ENCODE results near the gene NT5DC3. TPM values are rescaled to one million over a fixed set of nuclear protein-coding genes. Genes with fewer than 3 reads are reported as not detected.

Gene NT5DC3
- total and polyA plus RNA-seq, 4 donors, result 1.3 to 9.0 (median 4.4) TPM

- no peaks in the 10 kb centered on the region for H3K27me3 ChIP-seq (ENCODE audit: control insufficient read depth in 4 of 4, insufficient read depth in 4 of 4, low read length in 3 of 4)
- H3K4me3 ChIP-seq (ENCODE audit: low read depth in 1 of 3, low read length in 3 of 3), result no peak overlapping the region
- WGBS, result 83% methylated on average over 1 of the region's 1 CpG
- no peak for TF ChIP-seq FOXA2 (IDR thresholded peaks at IDR 0.05)
- TF ChIP-seq EGR1 (IDR thresholded peaks at IDR 0.05; ENCODE audit: low read depth in 2 of 2), result no peak
- TF ChIP-seq REST (IDR thresholded peaks at IDR 0.05), result no peak
- no peak for TF ChIP-seq HNF4A (conservative IDR thresholded peaks at IDR 0.05)
- TF ChIP-seq JUND (IDR thresholded peaks at IDR 0.05), result no peak
- TF ChIP-seq RAD21 (IDR thresholded peaks at IDR 0.05), result no peak
- TF ChIP-seq YY1 (IDR thresholded peaks at IDR 0.05), result no peak
- no peak overlapping the region for H3K27ac ChIP-seq (ENCODE audit: low read depth in 1 of 2, low read length in 2 of 2)
- H3K4me1 ChIP-seq (ENCODE audit: control insufficient read depth in 4 of 4, insufficient read depth in 4 of 4, low read length in 3 of 4), result no peaks in the 10 kb centered on the region
- H3K9me3 ChIP-seq (ENCODE audit: control insufficient read depth in 4 of 4, low read length in 3 of 4), result peaks cover 3 to 6% (median 5%) of the 10 kb centered on the region in 4 donors
- H3K36me3 ChIP-seq (ENCODE audit: control insufficient read depth in 4 of 4, insufficient read depth in 3 of 4, low read depth in 1 of 4, low read length in 3 of 4), result no peaks in the 10 kb centered on the region
- H3K9ac ChIP-seq (ENCODE audit: low read depth in 1 of 2, low read length in 2 of 2), result no peak overlapping the region
- no peak for DNase-seq (ENCODE audit: low spot score)
These were observed 111.5 kb downstream of the NT5DC3 start for GRCh38 chr12:103729499-103729898.

DNA sequence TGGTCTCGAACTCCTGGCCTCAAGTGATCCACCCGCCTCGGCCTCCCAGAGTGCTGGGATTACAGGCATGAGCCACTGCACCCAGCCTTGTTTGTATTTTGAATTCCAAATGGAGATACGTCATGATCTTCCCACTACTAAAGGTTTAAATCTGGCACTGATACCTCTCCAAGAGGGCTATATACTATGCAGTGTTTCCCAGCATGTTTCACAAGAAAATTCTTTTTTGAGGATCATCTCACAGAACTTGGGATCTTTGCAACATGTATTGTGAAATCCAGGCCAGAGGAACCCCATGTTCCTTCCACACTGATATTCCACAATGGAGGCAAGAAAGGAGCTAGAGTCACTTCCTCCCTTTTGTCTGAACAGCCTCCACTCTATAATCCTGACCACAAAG, 112.7 kb downstream of the NT5DC3 start:
- peaks cover 3 to 6% (median 5%) of the 10 kb centered on the region in 4 donors for H3K9me3 ChIP-seq (ENCODE audit: control insufficient read depth in 4 of 4, low read length in 3 of 4)
- DNase-seq (ENCODE audit: low spot score), result no peak
- H3K27me3 ChIP-seq (ENCODE audit: control insufficient read depth in 4 of 4, insufficient read depth in 4 of 4, low read length in 3 of 4), result no peaks in the 10 kb centered on the region
- H3K9ac ChIP-seq (ENCODE audit: low read depth in 1 of 2, low read length in 2 of 2), result no peak overlapping the region
- H3K4me1 ChIP-seq (ENCODE audit: control insufficient read depth in 4 of 4, insufficient read depth in 4 of 4, low read length in 3 of 4), result no peaks in the 10 kb centered on the region
- H3K4me3 ChIP-seq (ENCODE audit: low read depth in 1 of 3, low read length in 3 of 3), result no peak overlapping the region
- H3K36me3 ChIP-seq (ENCODE audit: control insufficient read depth in 4 of 4, insufficient read depth in 3 of 4, low read depth in 1 of 4, low read length in 3 of 4), result no peaks in the 10 kb centered on the region
- no peak for TF ChIP-seq HNF4A (conservative IDR thresholded peaks at IDR 0.05)
- TF ChIP-seq, protein P1, sequence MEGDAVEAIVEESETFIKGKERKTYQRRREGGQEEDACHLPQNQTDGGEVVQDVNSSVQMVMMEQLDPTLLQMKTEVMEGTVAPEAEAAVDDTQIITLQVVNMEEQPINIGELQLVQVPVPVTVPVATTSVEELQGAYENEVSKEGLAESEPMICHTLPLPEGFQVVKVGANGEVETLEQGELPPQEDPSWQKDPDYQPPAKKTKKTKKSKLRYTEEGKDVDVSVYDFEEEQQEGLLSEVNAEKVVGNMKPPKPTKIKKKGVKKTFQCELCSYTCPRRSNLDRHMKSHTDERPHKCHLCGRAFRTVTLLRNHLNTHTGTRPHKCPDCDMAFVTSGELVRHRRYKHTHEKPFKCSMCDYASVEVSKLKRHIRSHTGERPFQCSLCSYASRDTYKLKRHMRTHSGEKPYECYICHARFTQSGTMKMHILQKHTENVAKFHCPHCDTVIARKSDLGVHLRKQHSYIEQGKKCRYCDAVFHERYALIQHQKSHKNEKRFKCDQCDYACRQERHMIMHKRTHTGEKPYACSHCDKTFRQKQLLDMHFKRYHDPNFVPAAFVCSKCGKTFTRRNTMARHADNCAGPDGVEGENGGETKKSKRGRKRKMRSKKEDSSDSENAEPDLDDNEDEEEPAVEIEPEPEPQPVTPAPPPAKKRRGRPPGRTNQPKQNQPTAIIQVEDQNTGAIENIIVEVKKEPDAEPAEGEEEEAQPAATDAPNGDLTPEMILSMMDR (IDR thresholded peaks at IDR 0.05; ENCODE audit: low read depth, low read length, missing input control), result no peak
- TF ChIP-seq FOXA2 (IDR thresholded peaks at IDR 0.05), result no peak
- no peak for TF ChIP-seq SP1 (IDR thresholded peaks at IDR 0.05)
- TF ChIP-seq TAF1 (conservative IDR thresholded peaks at IDR 0.05), result no peak
- TF ChIP-seq RAD21 (IDR thresholded peaks at IDR 0.05), result no peak
- no peak for TF ChIP-seq RXRA (IDR thresholded peaks at IDR 0.05)
- no peak for TF ChIP-seq MAX (IDR thresholded peaks at IDR 0.05)
- no peak for TF ChIP-seq FOXA1 (IDR thresholded peaks at IDR 0.05)
- TF ChIP-seq GABPA (IDR thresholded peaks at IDR 0.05 in 1 of 2, conservative IDR thresholded peaks at IDR 0.05 in 1 of 2), result no peak
- TF ChIP-seq HNF4G (IDR thresholded peaks at IDR 0.05), result no peak
- no peak for TF ChIP-seq JUND (IDR thresholded peaks at IDR 0.05)
- TF ChIP-seq NR2F2 (IDR thresholded peaks at IDR 0.05), result no peak
- no peak for TF ChIP-seq ZBTB33 (IDR thresholded peaks at IDR 0.05)
- 80% methylated on average over 4 of the region's 4 CpGs for WGBS
- H3K27ac ChIP-seq (ENCODE audit: low read depth in 1 of 2, low read length in 2 of 2), result no peak overlapping the region
